Activated B cell treated with CpG ODN at 0.5 μM for 24 hours (primary cell): Measurements from ENCODE around the gene LYL1. TPM values are rescaled to one million over a fixed set of nuclear protein-coding genes. Genes with fewer than 3 reads are reported as not detected.

Experiments
- ATAC-seq: fragments of 200-7000 bp; cut with Tn5 transposase; one replicate; pipeline ENCODE4 v1.10.0; 2021; ENCODE audit warnings: low read depth, mild to moderate bottlenecking, moderate library complexity
- CTCF ChIA-PET: fragments of 350-600 bp; sonication (Branson Sonifier 250); formaldehyde crosslinking; loops from one replicate; lab custom pipeline; 2021; ENCODE audit warnings: antibody characterized with exemption; lab: Charles Lee
- POLR2A ChIA-PET: fragments of 350-600 bp; sonication (Branson Sonifier 250); formaldehyde crosslinking; loops from one replicate; lab custom pipeline; 2021; ENCODE audit warnings: antibody characterized with exemption; lab: Charles Lee
- DNase-seq: peaks from one replicate; pipeline ENCODE4 v3.0.0; 2022
- H3K27ac Mint-ChIP-seq: one replicate; pipeline ENCODE4 v1.8.0; 2020; ENCODE audit warnings: mixed read lengths
- H3K27me3 Mint-ChIP-seq: one replicate; pipeline ENCODE4 v1.8.0; 2021; ENCODE audit warnings: mixed read lengths
- H3K36me3 Mint-ChIP-seq: one replicate; pipeline ENCODE4 v1.8.0; 2021; ENCODE audit warnings: low read depth, mixed read lengths
- H3K4me1 Mint-ChIP-seq: one replicate; pipeline ENCODE4 v1.8.0; 2021; ENCODE audit warnings: mixed read lengths
- H3K4me3 Mint-ChIP-seq: one replicate; pipeline ENCODE4 v1.8.0; 2020; ENCODE audit warnings: mild to moderate bottlenecking, mixed read lengths
- H3K9me3 Mint-ChIP-seq: one replicate; pipeline ENCODE4 v1.8.0; 2020; ENCODE audit warnings: mixed read lengths
- intact Hi-C: fragments of 100-400 bp; cut with micrococcal nuclease; formaldehyde crosslinking; loops from one replicate; pipeline ENCODE4 v1.15.1; 2024
- total RNA-seq: library from RNA; stranded (reverse); gene quantifications from 2 replicates; pipeline ENCODE4 v1.2.3, GENCODE V29; 2022
- TF ChIP-seq, protein P1 (sequence below): fragments of 200-600 bp; IDR thresholded peaks from one replicate; pipeline ENCODE4 v1.8.0; 2022; ENCODE audit warnings: antibody characterized with exemption, mild to moderate bottlenecking

Gene LYL1
- total RNA-seq, 1 donor from 2014 or later, result 74.8 TPM

DNA sequence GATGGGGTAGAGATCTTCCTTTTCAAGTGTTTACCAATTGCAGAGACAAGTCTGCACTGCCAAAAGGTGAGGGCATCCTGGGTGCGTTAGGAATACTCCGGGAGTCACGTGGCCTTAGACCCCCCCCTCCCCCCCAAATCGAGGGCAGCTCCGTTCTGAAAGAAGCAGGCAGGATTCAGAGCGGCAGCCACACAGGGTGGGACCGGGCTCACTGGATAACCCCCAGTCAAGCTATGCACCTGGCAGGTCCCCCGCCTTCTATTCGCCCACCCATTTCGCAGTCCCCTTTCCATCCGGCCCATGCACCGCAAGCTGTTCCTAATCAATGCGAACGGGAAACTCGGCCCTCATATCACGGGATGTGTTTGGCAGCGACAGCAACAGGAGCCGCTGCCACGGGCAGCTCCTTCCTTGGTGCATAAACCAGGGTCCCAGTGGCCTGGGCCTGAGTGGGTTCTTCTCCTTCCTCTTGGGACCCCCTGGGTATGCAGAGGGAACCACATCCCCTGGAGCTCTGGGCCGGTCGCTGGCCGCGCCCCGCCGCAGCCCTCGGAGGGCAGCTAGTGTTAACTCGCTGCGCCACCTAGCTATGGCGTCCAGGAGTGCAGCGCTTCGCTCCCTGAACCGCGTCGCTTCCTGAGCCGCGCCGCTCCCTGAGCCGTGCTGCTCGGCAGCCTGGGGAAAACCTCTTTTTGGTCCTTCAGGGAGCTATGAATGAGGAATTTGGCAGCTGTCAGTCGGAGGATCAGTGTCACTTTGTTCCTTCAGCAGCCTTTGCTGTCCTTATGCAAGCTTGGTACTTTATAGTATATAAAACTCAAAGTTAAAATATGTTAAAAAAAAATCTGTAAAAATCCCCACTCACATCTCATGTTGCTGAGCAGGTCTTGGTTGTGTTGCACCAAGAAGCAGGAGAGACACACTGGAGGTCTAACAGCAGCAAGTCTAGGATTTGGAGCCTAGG, 41.4 kb downstream of the LYL1 start:
- H3K27me3 Mint-ChIP-seq, result peaks cover 14% of the 10 kb centered on the region
- H3K36me3 Mint-ChIP-seq, result no peaks in the 10 kb centered on the region
- ChIA-PET CTCF (interaction anchor here (0.6 to 6.4 kb wide), 26 partner anchors 9 to 1269 kb away, joined by 3 to 78 read pairs (median 3); no protein-coding TSS in a partner anchor), POLR2A (interaction anchor here (0.6 to 1.9 kb wide), 10 partner anchors 34 to 96 kb away, joined by 3 to 7 read pairs (median 4); no protein-coding TSS in a partner anchor)
- TF ChIP-seq, protein P1, sequence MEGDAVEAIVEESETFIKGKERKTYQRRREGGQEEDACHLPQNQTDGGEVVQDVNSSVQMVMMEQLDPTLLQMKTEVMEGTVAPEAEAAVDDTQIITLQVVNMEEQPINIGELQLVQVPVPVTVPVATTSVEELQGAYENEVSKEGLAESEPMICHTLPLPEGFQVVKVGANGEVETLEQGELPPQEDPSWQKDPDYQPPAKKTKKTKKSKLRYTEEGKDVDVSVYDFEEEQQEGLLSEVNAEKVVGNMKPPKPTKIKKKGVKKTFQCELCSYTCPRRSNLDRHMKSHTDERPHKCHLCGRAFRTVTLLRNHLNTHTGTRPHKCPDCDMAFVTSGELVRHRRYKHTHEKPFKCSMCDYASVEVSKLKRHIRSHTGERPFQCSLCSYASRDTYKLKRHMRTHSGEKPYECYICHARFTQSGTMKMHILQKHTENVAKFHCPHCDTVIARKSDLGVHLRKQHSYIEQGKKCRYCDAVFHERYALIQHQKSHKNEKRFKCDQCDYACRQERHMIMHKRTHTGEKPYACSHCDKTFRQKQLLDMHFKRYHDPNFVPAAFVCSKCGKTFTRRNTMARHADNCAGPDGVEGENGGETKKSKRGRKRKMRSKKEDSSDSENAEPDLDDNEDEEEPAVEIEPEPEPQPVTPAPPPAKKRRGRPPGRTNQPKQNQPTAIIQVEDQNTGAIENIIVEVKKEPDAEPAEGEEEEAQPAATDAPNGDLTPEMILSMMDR, result peak; percentile 93
- peak overlapping the region; percentile 81 for H3K4me3 Mint-ChIP-seq
- ATAC-seq (peak; percentile 99), DNase-seq (peak; percentile 74)
- H3K27ac Mint-ChIP-seq, result no peak overlapping the region
- intact Hi-C loops, result loop anchor here (1.0 to 10.0 kb wide), 5 partner anchors 33 to 524 kb away; no protein-coding TSS in a partner anchor
- no peaks in the 10 kb centered on the region for H3K9me3 Mint-ChIP-seq
- peaks cover 5% of the 10 kb centered on the region for H3K4me1 Mint-ChIP-seq

DNA sequence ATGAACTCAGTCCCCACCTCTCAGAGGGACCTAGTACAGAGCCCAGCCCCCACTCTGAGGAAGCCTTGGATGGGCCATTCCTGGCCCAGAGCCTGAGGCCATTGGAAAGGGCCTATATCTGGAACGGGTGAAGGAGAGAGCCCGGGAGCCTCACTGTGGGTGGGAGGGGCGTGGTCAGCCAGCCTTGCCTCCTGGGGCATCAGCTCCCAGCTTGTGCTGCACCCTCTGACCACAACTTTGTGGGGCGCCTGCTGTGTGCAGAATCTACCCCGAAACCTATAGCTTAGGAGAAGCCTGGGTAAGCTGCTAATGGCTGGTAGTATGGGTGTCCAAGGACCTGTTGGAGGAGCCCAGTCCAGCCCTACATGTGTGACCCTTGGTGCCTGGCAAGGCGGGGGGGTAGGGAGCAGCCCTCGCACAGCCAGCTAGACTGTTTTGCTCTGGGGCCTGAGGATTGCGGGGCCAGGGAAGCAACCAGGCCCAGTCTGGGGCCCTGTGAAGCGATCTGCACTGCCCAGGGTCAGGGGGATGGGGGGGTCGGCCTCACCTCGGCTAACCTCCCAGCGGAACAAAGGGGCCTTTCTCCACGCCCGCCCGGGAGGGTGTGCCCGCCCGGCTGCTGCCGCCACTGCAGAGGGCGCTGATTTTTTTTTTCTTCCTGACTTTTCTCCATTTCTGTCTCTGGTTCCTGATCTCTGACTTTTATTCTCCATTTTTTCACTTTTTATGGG, 42.3 kb downstream of the LYL1 start:
- H3K4me3 Mint-ChIP-seq, result no peak overlapping the region
- intact Hi-C loops, result loop anchor here (5.0 to 10.0 kb wide), 2 partner anchors 38 to 524 kb away; no protein-coding TSS in a partner anchor

DNA sequence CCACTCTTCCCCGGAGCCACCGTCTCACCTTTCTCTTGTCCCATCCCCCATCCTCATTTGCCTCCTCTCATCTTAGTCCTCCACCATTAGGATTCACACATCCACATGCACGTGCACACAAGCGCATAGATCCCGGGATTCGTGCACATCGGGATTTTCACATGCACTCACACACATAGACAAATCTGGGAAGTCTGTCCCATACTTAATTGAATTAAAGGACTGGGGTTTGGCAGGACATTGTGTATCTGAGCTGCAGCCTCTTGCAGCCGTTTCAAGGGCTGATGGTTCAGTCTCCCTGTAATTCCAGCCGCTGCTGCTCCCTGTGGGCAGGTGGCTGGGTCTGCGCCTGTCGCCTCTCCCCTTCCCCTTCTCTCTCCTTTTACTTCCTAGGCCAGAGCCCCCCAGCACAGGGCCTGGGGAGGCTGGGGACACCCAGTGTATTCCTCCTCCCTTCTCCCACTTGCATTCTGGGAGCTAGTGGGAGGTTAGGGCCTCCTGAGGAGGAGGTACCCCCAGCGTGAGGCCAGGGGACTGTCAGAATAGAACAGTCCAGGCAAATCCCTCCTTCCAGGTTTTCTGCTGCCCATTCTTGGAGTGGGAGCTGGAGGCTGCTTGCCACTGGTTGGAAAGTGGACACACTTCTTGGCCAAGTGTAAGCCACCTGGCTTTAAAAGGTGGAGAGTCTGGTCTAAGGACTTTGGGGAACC, 43.6 kb downstream of the LYL1 start:
- ATAC-seq (no peak), DNase-seq (no peak)
- ChIA-PET CTCF (interaction anchor here (0.7 to 6.4 kb wide), 5 partner anchors 74 to 1244 kb away, joined by 3 to 78 read pairs (median 5); no protein-coding TSS in a partner anchor), POLR2A (interaction anchor here (0.6 to 0.8 kb wide), 2 partner anchors 53 to 377 kb away, joined by 6 to 7 read pairs; no protein-coding TSS in a partner anchor)
- Mint-ChIP-seq H3K36me3 (no peaks in the 10 kb centered on the region), H3K9me3 (no peaks in the 10 kb centered on the region), H3K27ac (no peak overlapping the region), H3K4me3 (no peak overlapping the region), H3K27me3 (peaks cover 19% of the 10 kb centered on the region), H3K4me1 (peaks cover 5% of the 10 kb centered on the region)
- TF ChIP-seq, protein P1, result no peak
- intact Hi-C loops, result no loop called here

More for the DNA sequence above, 42.3 kb downstream of the LYL1 start:
- Mint-ChIP-seq H3K4me1 (peaks cover 5% of the 10 kb centered on the region), H3K36me3 (no peaks in the 10 kb centered on the region), H3K27ac (no peak overlapping the region), H3K27me3 (peaks cover 17% of the 10 kb centered on the region), H3K9me3 (no peaks in the 10 kb centered on the region)
- TF ChIP-seq, protein P1, result no peak
- no peak for DNase-seq
- no peak for ATAC-seq
- CTCF ChIA-PET, result interaction anchor here (0.8 to 6.4 kb wide), 16 partner anchors 10 to 175 kb away, joined by 3 to 78 read pairs (median 4); no protein-coding TSS in a partner anchor
- POLR2A ChIA-PET, result interaction anchor here (0.9 to 1.9 kb wide), 6 partner anchors 47 to 95 kb away, joined by 3 to 7 read pairs (median 4); no protein-coding TSS in a partner anchor

DNA sequence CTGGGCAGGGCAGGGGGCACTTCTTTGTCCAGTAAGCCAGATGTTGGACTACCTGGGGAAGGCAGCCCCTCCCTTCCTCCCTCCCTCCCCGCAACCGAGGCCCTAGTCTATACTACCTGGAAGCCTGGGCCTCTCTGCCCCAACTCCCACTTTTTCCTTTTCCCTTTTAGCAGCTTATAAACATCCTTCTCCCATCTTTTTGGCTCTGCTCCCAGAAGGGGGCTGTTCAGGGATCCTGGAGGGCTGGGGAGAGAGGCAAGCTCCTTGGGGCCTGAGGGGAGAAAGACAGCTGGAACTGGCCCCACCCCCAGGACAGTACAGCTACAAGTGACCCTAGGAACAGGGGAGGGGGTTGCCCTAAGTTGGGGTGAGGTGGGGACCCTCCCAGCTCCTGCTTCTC, 44.9 kb downstream of the LYL1 start:
- Mint-ChIP-seq H3K9me3 (no peaks in the 10 kb centered on the region), H3K4me3 (no peak overlapping the region), H3K36me3 (no peaks in the 10 kb centered on the region), H3K27ac (no peak overlapping the region), H3K4me1 (peaks cover 5% of the 10 kb centered on the region), H3K27me3 (peaks cover 18% of the 10 kb centered on the region)
- intact Hi-C loops, result no loop called here
- ChIA-PET POLR2A (no interaction called here), CTCF (interaction anchor here (0.8 to 6.4 kb wide), 3 partner anchors 73 to 92 kb away, joined by 3 to 78 read pairs (median 5); no protein-coding TSS in a partner anchor)
- ATAC-seq, result no peak
- no peak for DNase-seq
- TF ChIP-seq, protein P1, result no peak
